Measurements from ENCODE around the gene SALL4. TPM values are rescaled to one million over a fixed set of nuclear protein-coding genes. Genes with fewer than 3 reads are reported as not detected.

SALL4 gene
- total and polyA plus RNA-seq, 4 donors: 0.16 to 3.6 (median 1.4) TPM

DNA sequence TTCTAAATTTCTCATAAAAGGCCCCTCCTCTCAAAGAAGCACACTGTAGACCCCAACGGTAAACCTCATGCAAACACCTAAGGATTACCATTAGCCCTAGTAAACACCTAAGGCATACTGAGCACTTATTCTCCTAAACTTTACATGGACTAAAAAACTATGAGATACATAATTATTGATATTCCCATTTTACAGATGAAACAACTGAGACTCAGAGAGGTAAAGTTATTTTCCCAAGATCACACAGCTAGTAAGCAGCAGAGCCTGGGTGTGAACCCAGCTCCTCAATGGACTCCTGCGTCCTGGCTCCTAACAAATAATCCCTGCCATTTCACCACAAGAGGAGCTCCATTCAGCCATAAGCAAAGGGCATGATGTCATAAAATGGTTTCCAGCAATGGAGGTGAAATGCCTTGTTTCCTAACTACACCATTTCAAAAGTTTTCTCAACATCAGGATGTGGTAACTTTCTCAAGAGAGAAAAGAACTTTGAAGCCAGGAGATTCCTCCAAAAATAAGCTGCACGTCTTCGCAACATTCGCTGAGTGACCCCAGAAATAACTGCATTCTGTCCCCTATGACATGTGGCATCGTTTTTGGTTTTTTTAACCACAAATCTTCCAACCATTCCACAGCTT, 38.2 kb downstream of the SALL4 start:
- Histone ChIP-seq H3K4me1 (ENCODE audit: control insufficient read depth in 4 of 4, insufficient read depth in 4 of 4, low read length in 3 of 4) (peaks cover 0 to 9% (median 4%) of the 10 kb centered on the region in 4 donors), H3K36me3 (ENCODE audit: control insufficient read depth in 4 of 4, insufficient read depth in 3 of 4, low read depth in 1 of 4, low read length in 3 of 4) (no peaks in the 10 kb centered on the region), H3K27ac (ENCODE audit: low read depth in 1 of 2, low read length in 2 of 2) (no peak overlapping the region), H3K4me3 (ENCODE audit: low read depth in 1 of 3, low read length in 3 of 3) (no peak overlapping the region), H3K9me3 (ENCODE audit: control insufficient read depth in 4 of 4, low read length in 3 of 4) (no peaks in the 10 kb centered on the region), H3K27me3 (ENCODE audit: control insufficient read depth in 4 of 4, insufficient read depth in 4 of 4, low read length in 3 of 4) (no peaks in the 10 kb centered on the region), H3K9ac (ENCODE audit: low read depth in 1 of 2, low read length in 2 of 2) (no peak overlapping the region)
- WGBS: 87% methylated on average over 6 of the region's 6 CpGs
- TF ChIP-seq, protein P1, sequence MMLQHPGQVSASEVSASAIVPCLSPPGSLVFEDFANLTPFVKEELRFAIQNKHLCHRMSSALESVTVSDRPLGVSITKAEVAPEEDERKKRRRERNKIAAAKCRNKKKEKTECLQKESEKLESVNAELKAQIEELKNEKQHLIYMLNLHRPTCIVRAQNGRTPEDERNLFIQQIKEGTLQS (IDR thresholded peaks at IDR 0.05): no peak
- TF ChIP-seq FOXA1 (IDR thresholded peaks at IDR 0.05): no peak
- TF ChIP-seq TAF1 (conservative IDR thresholded peaks at IDR 0.05): no peak
- no peak for TF ChIP-seq SP1 (IDR thresholded peaks at IDR 0.05)
- no peak for TF ChIP-seq JUND (IDR thresholded peaks at IDR 0.05)
- TF ChIP-seq RXRA (IDR thresholded peaks at IDR 0.05): no peak
- TF ChIP-seq RAD21 (IDR thresholded peaks at IDR 0.05): no peak
- TF ChIP-seq, protein P2, sequence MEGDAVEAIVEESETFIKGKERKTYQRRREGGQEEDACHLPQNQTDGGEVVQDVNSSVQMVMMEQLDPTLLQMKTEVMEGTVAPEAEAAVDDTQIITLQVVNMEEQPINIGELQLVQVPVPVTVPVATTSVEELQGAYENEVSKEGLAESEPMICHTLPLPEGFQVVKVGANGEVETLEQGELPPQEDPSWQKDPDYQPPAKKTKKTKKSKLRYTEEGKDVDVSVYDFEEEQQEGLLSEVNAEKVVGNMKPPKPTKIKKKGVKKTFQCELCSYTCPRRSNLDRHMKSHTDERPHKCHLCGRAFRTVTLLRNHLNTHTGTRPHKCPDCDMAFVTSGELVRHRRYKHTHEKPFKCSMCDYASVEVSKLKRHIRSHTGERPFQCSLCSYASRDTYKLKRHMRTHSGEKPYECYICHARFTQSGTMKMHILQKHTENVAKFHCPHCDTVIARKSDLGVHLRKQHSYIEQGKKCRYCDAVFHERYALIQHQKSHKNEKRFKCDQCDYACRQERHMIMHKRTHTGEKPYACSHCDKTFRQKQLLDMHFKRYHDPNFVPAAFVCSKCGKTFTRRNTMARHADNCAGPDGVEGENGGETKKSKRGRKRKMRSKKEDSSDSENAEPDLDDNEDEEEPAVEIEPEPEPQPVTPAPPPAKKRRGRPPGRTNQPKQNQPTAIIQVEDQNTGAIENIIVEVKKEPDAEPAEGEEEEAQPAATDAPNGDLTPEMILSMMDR (IDR thresholded peaks at IDR 0.05; ENCODE audit: low read depth, low read length, missing input control): no peak
- TF ChIP-seq GABPA (IDR thresholded peaks at IDR 0.05 in 1 of 2, conservative IDR thresholded peaks at IDR 0.05 in 1 of 2): no peak
- no peak for TF ChIP-seq NR2F2 (IDR thresholded peaks at IDR 0.05)
- TF ChIP-seq HNF4G (IDR thresholded peaks at IDR 0.05): no peak
- TF ChIP-seq, protein P3, sequence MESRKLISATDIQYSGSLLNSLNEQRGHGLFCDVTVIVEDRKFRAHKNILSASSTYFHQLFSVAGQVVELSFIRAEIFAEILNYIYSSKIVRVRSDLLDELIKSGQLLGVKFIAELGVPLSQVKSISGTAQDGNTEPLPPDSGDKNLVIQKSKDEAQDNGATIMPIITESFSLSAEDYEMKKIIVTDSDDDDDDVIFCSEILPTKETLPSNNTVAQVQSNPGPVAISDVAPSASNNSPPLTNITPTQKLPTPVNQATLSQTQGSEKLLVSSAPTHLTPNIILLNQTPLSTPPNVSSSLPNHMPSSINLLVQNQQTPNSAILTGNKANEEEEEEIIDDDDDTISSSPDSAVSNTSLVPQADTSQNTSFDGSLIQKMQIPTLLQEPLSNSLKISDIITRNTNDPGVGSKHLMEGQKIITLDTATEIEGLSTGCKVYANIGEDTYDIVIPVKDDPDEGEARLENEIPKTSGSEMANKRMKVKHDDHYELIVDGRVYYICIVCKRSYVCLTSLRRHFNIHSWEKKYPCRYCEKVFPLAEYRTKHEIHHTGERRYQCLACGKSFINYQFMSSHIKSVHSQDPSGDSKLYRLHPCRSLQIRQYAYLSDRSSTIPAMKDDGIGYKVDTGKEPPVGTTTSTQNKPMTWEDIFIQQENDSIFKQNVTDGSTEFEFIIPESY (IDR thresholded peaks at IDR 0.05): no peak
- no peak for TF ChIP-seq EGR1 (IDR thresholded peaks at IDR 0.05; ENCODE audit: low read depth in 2 of 2)
- TF ChIP-seq, protein P4, sequence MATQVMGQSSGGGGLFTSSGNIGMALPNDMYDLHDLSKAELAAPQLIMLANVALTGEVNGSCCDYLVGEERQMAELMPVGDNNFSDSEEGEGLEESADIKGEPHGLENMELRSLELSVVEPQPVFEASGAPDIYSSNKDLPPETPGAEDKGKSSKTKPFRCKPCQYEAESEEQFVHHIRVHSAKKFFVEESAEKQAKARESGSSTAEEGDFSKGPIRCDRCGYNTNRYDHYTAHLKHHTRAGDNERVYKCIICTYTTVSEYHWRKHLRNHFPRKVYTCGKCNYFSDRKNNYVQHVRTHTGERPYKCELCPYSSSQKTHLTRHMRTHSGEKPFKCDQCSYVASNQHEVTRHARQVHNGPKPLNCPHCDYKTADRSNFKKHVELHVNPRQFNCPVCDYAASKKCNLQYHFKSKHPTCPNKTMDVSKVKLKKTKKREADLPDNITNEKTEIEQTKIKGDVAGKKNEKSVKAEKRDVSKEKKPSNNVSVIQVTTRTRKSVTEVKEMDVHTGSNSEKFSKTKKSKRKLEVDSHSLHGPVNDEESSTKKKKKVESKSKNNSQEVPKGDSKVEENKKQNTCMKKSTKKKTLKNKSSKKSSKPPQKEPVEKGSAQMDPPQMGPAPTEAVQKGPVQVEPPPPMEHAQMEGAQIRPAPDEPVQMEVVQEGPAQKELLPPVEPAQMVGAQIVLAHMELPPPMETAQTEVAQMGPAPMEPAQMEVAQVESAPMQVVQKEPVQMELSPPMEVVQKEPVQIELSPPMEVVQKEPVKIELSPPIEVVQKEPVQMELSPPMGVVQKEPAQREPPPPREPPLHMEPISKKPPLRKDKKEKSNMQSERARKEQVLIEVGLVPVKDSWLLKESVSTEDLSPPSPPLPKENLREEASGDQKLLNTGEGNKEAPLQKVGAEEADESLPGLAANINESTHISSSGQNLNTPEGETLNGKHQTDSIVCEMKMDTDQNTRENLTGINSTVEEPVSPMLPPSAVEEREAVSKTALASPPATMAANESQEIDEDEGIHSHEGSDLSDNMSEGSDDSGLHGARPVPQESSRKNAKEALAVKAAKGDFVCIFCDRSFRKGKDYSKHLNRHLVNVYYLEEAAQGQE (IDR thresholded peaks at IDR 0.05): no peak
- TF ChIP-seq FOXA2 (IDR thresholded peaks at IDR 0.05): no peak
- TF ChIP-seq YY1 (IDR thresholded peaks at IDR 0.05): no peak
- TF ChIP-seq, protein P5, sequence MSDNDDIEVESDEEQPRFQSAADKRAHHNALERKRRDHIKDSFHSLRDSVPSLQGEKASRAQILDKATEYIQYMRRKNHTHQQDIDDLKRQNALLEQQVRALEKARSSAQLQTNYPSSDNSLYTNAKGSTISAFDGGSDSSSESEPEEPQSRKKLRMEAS (IDR thresholded peaks at IDR 0.05): no peak
- TF ChIP-seq HNF4A (conservative IDR thresholded peaks at IDR 0.05): no peak
- DNase-seq (ENCODE audit: low spot score): no peak
